Activated CD8-positive, alpha-beta memory T cell treated with anti-CD3 and anti-CD28 coated beads, Interleukin-2, amount 10 ng/mL, durations not matched to agents 7 days and 5 days (primary cell): ENCODE data around the gene DOK6. TPM values are rescaled to one million over a fixed set of nuclear protein-coding genes. Genes with fewer than 3 reads are reported as not detected.

Experiments used
- ATAC-seq: fragments of 150-1000 bp; cut with Tn5 transposase; one replicate; pipeline ENCODE4 v1.10.0; 2021; ENCODE audit warnings: moderate library complexity
- CTCF ChIA-PET: fragments of 350-600 bp; sonication (Branson Sonifier 250); formaldehyde crosslinking; loops from one replicate; lab custom pipeline; 2021; ENCODE audit warnings: antibody characterized with exemption; lab: Charles Lee
- DNase-seq: peaks from one replicate; pipeline ENCODE4 v3.0.0-alpha.2; 2020
- H3K27ac Mint-ChIP-seq: one replicate; pipeline ENCODE4 v1.8.0; 2021; ENCODE audit warnings: mild to moderate bottlenecking, mixed read lengths
- H3K27me3 Mint-ChIP-seq: one replicate; pipeline ENCODE4 v1.8.0; 2021; ENCODE audit warnings: mixed read lengths
- H3K36me3 Mint-ChIP-seq: one replicate; pipeline ENCODE4 v1.8.0; 2021; ENCODE audit warnings: mild to moderate bottlenecking, mixed read lengths
- H3K4me1 Mint-ChIP-seq: one replicate; pipeline ENCODE4 v1.8.0; 2021; ENCODE audit warnings: mixed read lengths
- H3K4me3 Mint-ChIP-seq: one replicate; pipeline ENCODE4 v1.8.0; 2021; ENCODE audit warnings: mild to moderate bottlenecking, moderate library complexity, mixed read lengths
- H3K9me3 Mint-ChIP-seq: one replicate; pipeline ENCODE4 v1.8.0; 2022; ENCODE audit warnings: low read depth, mixed read lengths
- total RNA-seq, 2 experiments: library from RNA; stranded (reverse); gene quantifications; one replicate each; pipeline ENCODE4 v1.2.3, GENCODE V29; 2021

The DOK6 gene
- total RNA-seq, 2 experiments from 2014 or later = not detected

DNA sequence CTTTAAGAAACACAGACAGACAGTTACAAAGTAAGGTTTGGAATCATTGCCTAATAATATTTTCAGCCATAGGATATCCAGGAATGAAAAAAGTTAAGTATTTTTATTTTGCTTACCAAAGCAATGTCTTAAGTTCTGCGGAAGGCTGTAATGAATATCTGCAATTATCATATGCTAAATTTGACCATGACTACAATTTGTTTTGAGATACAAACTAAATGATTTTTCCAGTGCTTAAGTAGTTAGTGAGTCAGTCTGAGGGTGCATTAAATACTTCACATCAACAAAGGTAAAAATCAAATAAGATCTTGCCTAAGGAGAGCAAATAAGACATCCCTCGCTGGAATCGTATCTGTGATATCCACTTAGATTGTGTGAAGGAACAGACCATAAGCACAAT, 297.0 kb downstream of the DOK6 start:
- Mint-ChIP-seq H3K9me3 (no peaks in the 10 kb centered on the region), H3K4me3 (no peak overlapping the region), H3K4me1 (no peaks in the 10 kb centered on the region), H3K27ac (no peak overlapping the region), H3K36me3 (no peaks in the 10 kb centered on the region), H3K27me3 (no peaks in the 10 kb centered on the region)
- CTCF ChIA-PET = no interaction called here
- ATAC-seq (no peak), DNase-seq (no peak)

DNA sequence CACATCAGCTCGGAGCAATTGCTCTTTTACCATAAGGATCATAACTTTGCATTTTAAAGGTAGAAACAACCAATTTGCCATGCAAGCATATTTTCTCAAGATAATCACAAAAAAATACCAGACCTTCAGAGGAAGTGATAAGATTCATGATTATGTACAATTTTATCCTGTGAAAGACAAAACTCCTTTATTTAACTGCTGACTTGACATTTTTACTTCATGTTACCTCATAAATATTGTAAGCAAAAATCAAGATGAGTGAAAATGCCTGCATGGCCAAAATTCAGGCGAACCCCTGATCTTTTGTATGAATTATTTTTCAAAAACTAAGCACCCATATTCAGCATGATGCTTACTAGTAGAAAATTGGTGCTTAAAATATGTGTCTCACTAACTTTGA, 300.6 kb downstream of the DOK6 start:
- H3K27me3 Mint-ChIP-seq = no peaks in the 10 kb centered on the region
- no peak overlapping the region for H3K4me3 Mint-ChIP-seq
- no peak overlapping the region for H3K27ac Mint-ChIP-seq
- no peaks in the 10 kb centered on the region for H3K9me3 Mint-ChIP-seq
- ATAC-seq (no peak), DNase-seq (no peak)
- no peaks in the 10 kb centered on the region for H3K36me3 Mint-ChIP-seq
- no peaks in the 10 kb centered on the region for H3K4me1 Mint-ChIP-seq
- CTCF ChIA-PET = no interaction called here

DNA sequence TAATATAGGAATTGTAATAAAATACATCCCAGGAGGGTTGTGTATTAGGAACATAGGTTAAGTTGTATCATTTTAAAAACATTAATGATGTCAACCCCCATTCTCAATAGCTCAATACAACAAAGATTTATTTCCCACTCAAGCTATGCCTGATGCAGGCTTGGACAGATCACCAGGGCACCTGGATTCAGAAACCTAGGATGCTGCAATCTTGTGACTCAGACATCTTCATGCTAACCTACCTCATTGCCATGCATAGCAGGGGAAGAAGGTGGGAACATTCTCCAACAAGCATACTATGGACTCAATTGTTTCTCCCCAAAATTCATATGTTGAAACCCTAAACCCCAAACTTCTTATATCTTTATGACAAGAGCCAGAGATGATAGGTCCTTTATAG, 302.8 kb downstream of the DOK6 start:
- Mint-ChIP-seq H3K4me3 (no peak overlapping the region), H3K4me1 (no peaks in the 10 kb centered on the region), H3K27ac (no peak overlapping the region), H3K36me3 (no peaks in the 10 kb centered on the region), H3K27me3 (no peaks in the 10 kb centered on the region), H3K9me3 (no peaks in the 10 kb centered on the region)
- ATAC-seq (no peak), DNase-seq (no peak)
- CTCF ChIA-PET = no interaction called here

DNA sequence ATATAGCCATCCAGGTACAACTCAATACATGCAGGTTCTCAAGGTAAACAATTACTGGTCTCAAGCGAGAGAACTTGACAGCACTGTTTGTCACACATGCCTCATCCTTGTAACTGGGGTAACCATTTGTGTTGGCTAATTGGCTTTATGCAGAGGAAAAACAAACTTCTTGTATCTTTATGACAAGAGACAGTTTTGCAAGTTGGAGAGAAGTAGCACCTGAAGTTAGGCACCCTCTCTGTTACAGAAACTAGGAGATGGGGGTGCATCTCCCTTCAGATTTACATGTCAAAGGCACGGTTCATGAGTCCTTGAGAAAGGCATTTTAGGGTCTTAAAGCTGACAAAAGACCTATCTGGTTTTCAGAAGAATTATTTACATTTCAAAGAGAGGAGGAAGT, 305.3 kb downstream of the DOK6 start:
- H3K4me3 Mint-ChIP-seq = no peak overlapping the region
- no peaks in the 10 kb centered on the region for H3K9me3 Mint-ChIP-seq
- DNase-seq = no peak
- no peaks in the 10 kb centered on the region for H3K36me3 Mint-ChIP-seq
- H3K27me3 Mint-ChIP-seq = no peaks in the 10 kb centered on the region
- CTCF ChIA-PET = no interaction called here
- no peaks in the 10 kb centered on the region for H3K4me1 Mint-ChIP-seq
- no peak for ATAC-seq
- H3K27ac Mint-ChIP-seq = no peak overlapping the region

DNA sequence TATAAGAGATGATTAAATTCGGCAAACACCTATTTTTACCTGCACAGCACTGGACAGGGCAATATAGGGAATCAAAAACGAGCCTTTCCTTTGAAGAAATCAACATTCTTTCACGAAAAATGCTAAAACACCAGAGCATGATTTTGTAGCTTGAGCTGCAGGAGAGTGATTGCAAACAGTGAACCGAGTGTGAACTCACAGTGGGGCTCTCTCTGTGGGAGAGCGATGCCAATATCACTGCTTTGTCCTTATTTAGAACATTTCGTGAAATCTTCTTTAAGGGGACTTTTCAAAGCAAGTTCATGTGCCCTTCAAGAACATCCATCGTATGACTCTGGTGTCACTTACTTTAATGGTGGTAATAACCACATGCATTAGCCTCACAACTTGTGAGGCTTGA, 308.2 kb downstream of the DOK6 start:
- H3K27ac Mint-ChIP-seq = no peak overlapping the region
- DNase-seq = no peak
- H3K36me3 Mint-ChIP-seq = no peaks in the 10 kb centered on the region
- ATAC-seq = no peak
- H3K27me3 Mint-ChIP-seq = no peaks in the 10 kb centered on the region
- H3K9me3 Mint-ChIP-seq = no peaks in the 10 kb centered on the region
- CTCF ChIA-PET = no interaction called here
- no peak overlapping the region for H3K4me3 Mint-ChIP-seq
- no peaks in the 10 kb centered on the region for H3K4me1 Mint-ChIP-seq

DNA sequence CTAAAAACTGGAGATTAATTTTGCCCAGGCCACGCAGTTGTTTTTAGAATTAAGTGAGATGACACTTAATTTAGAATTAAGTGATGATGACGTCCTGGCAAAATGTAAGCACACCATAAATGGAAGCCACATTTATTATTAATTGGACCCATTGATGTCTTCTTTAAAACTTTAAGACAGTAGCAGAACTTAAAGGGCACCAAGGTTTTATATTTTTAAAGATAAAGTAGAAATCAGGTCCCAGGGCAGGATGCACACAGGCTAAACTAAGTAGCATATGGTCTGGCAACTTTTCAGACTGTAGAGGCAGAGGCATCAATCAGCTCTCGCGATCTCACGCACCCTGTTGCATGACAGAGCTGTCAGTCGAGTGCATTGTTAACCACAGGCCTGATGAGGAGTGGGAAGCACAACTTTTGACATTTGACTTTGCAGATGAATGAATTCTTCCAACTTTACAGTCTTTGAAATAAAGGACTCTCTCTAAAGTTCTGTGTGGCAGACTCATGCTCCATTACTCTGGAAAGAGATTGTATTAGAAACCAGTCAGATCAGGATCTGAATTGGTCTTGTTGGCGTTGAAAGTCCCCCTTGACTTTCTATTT, 314.6 kb downstream of the DOK6 start:
- DNase-seq = no peak
- CTCF ChIA-PET = no interaction called here
- ATAC-seq = no peak
- Mint-ChIP-seq H3K27me3 (no peaks in the 10 kb centered on the region), H3K27ac (no peak overlapping the region), H3K9me3 (peaks cover 13% of the 10 kb centered on the region), H3K36me3 (peaks cover 7% of the 10 kb centered on the region), H3K4me1 (no peaks in the 10 kb centered on the region), H3K4me3 (no peak overlapping the region)

DNA sequence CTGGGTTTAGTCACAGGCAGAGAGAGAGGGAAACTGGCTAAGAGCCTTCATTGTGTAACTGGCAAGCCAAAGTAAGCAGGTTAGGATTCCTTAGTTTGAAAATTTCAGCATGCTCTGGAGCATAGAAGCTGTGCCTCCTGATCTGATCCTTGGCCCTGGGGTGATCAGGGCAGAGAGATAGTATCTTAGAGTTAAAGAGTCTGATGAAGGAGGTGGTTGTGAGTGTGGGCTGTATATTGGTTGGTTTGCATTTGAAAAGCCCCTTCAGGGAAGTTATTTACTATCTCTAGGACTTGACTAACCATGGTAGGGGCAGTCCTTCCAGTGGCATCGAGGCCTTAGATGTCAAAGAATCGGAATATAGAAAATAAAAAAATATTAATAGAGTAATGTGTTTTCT, 316.9 kb downstream of the DOK6 start:
- Mint-ChIP-seq H3K4me1 (no peaks in the 10 kb centered on the region), H3K4me3 (no peak overlapping the region), H3K27ac (no peak overlapping the region), H3K9me3 (peaks cover 16% of the 10 kb centered on the region), H3K36me3 (peaks cover 7% of the 10 kb centered on the region), H3K27me3 (no peaks in the 10 kb centered on the region)
- DNase-seq (no peak), ATAC-seq (no peak)
- CTCF ChIA-PET = no interaction called here

DNA sequence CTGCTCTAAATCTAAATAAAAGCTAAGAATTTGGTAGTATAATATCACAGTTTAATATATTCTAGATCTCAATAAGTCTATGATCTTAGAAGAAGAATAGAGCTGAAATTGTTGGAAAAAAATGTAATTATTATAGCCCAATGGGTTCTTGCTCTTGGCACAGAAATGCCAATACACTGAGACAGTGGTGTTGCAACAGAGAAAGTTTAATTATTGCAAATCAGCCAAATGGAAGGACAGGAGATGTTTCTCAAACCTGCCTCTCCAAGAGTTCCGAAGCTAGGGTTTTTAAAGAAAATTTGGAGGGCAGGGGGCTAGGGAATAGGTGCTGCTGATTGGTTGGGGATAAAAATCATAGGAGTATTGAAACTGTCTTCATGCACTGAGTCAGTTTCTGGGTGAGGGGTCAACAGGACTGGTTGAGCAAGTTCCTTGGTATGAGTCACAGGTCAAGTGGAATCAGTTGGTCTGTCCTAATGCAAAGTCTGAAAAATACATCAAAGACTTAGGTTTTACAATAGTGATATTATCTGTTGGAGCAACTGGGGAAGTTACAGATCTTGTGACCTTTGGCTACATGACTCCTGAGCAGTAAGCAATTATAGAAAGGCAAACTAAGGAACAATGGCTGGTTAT, 318.3 kb downstream of the DOK6 start:
- no peak overlapping the region for H3K27ac Mint-ChIP-seq
- DNase-seq (no peak), ATAC-seq (no peak)
- no peaks in the 10 kb centered on the region for H3K27me3 Mint-ChIP-seq
- no peaks in the 10 kb centered on the region for H3K4me1 Mint-ChIP-seq
- H3K36me3 Mint-ChIP-seq = peaks cover 7% of the 10 kb centered on the region
- CTCF ChIA-PET = no interaction called here
- H3K9me3 Mint-ChIP-seq = peaks cover 16% of the 10 kb centered on the region
- no peak overlapping the region for H3K4me3 Mint-ChIP-seq

DNA sequence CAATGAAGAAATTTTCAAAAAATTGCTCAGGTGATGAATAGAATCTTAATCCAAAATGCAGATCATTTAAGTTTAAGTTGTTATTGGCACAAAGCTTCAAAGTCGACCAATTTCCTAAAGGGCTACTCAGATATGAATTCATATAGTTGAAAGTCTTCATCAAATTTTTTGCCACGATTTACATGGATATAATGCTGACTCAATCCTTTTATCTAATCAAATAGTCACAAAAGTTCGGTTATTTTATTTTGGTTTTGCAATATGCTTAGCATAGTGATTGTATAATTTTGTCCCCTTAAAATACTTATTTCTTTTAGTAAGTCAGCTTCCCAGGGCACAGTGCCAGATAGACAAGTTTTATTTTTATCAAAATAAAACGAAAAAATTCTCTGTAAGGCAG, 319.7 kb downstream of the DOK6 start:
- CTCF ChIA-PET = interaction anchor here (0.5 kb wide), 1 partner anchor 455 kb away, joined by 5 read pairs; no protein-coding TSS in a partner anchor
- Mint-ChIP-seq H3K9me3 (peaks cover 16% of the 10 kb centered on the region), H3K4me3 (no peak overlapping the region), H3K27me3 (no peaks in the 10 kb centered on the region), H3K27ac (no peak overlapping the region), H3K36me3 (peaks cover 7% of the 10 kb centered on the region), H3K4me1 (no peaks in the 10 kb centered on the region)
- no peak for ATAC-seq
- no peak for DNase-seq

DNA sequence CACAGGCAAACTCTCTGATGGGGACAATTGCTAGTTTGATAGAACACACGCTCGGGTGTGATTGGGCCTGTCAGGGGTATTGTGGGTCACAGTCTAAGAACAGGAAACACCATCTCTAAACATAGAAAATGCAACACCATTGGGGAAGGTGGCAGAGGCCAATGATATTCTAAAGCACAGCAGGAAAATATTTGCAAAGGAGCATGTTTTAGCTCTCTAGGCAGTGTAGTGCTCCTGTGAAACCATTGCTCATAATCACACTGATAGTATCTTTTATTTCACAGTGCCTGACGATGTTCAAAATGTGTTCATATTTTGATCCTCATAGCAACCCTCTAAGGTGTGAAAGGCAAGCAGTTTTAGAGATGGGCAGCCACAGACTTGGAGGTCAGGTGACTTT, 322.7 kb downstream of the DOK6 start:
- CTCF ChIA-PET = no interaction called here
- no peak overlapping the region for H3K27ac Mint-ChIP-seq

DNA sequence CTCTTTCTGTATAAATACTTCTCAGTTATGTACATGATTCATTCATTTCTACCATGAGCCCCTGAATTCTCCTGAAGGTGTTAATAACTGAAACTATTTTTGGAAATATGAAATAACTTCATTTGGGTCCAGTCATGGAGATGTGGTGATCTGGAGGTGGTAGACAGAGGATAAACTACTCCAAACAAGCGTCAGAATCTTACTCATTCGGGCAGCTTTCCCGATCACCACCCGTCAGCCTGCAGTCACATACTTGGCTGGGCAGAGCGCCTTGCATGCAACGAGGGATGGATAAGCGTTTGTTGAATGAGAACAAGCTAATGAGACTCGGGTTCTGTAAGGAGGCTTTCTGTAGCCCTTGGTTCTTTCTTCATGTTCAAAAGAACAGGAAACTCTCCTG, 324.3 kb downstream of the DOK6 start:
- peaks cover 3% of the 10 kb centered on the region for H3K9me3 Mint-ChIP-seq
- H3K36me3 Mint-ChIP-seq = peaks cover 7% of the 10 kb centered on the region
- H3K27me3 Mint-ChIP-seq = no peaks in the 10 kb centered on the region
- no peak for DNase-seq
- CTCF ChIA-PET = no interaction called here
- H3K4me3 Mint-ChIP-seq = no peak overlapping the region
- no peak overlapping the region for H3K27ac Mint-ChIP-seq
- no peak for ATAC-seq
- peaks cover 2% of the 10 kb centered on the region for H3K4me1 Mint-ChIP-seq

More for the DNA sequence above, 322.7 kb downstream of the DOK6 start:
- H3K36me3 Mint-ChIP-seq = peaks cover 11% of the 10 kb centered on the region
- H3K4me1 Mint-ChIP-seq = no peaks in the 10 kb centered on the region
- DNase-seq = no peak
- H3K9me3 Mint-ChIP-seq = peaks cover 12% of the 10 kb centered on the region
- ATAC-seq = no peak
- no peaks in the 10 kb centered on the region for H3K27me3 Mint-ChIP-seq
- H3K4me3 Mint-ChIP-seq = no peak overlapping the region

DNA sequence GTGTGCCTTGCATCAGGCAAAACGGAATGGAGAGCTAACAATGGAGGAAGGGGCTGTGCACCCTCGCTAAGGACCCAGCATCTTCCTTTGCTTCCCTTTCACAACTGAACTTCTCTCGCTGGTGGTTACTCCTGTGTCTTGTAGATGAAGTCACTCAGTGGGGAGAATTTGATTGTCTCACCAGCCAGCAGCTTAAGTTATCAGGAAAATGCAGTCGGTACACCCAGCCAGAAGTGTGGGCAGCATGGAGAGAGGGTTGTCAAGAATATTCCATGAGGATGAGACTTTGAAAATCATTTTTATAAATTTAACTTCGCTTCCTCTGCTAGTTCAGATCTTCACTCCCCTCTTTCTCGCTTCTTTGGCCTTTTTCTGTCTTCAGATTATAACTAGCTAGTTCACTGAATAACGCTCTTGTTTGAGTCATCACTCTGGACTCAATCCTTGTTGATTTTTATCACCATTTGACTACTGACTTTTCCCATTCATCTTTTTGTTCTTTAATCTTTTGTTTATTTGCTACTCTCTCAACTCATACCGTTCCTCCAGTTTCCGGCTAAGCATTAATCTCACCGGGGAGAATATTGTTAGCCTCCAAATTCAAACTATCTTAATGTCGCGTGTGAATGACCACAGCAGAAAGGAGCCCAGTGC, 325.3 kb downstream of the DOK6 start:
- peaks cover 2% of the 10 kb centered on the region for H3K9me3 Mint-ChIP-seq
- H3K36me3 Mint-ChIP-seq = peaks cover 7% of the 10 kb centered on the region
- no peaks in the 10 kb centered on the region for H3K27me3 Mint-ChIP-seq
- H3K4me1 Mint-ChIP-seq = peaks cover 2% of the 10 kb centered on the region
- H3K27ac Mint-ChIP-seq = no peak overlapping the region
- no peak for DNase-seq
- H3K4me3 Mint-ChIP-seq = no peak overlapping the region
- no peak for ATAC-seq
- CTCF ChIA-PET = no interaction called here

DNA sequence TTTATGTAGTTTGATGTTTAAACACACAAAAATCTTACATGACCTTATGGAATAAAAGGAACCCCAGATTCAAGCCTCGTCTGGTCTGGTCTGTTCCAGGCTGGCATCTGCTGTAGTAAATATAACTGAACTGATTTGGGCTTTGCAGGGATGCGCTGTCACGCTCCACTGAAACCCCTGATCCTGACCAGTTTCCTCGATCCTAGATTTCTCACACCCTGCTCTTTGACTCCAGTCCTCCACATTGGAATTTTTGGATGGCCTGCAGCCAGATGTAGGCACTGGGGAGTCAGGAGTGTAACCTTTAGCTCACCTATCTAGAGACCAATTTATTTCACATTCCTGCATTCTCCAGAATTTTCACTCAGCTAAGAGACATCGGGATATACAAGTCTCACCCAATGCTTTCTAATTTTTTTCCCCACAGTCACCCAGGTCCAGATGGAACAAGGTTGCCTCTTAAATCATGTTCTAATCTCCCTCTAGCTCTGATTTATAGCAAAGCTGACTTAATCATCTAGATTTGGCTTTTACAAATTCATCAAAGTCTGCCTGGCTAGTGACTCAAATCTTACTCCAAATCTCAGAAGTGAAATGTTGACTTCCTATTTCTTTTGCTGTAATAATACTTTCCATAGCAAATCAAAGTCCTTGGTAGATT, 327.4 kb downstream of the DOK6 start:
- CTCF ChIA-PET = no interaction called here
- Mint-ChIP-seq H3K36me3 (peaks cover 8% of the 10 kb centered on the region), H3K27me3 (no peaks in the 10 kb centered on the region), H3K4me3 (no peak overlapping the region), H3K27ac (no peak overlapping the region), H3K4me1 (peaks cover 2% of the 10 kb centered on the region), H3K9me3 (no peaks in the 10 kb centered on the region)
- ATAC-seq (no peak), DNase-seq (no peak)

DNA sequence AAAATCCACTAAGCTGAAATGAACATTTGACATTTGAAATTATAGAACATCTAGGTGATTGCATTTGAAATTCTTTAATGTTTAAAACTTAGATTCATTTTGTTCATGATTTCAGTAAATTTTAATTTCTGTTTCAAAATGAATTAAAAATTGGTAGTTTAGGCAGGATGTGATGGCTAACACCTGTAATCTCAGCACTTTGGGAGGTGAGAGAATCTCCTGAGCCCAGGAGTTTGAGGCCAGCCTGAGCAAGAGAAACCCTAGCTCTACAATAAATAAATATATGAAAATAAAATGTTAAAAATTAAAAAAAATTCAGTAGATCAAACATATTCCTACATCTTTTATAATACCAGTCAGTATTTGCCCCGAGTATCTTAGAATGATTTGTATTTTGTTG, 330.0 kb downstream of the DOK6 start:
- H3K27me3 Mint-ChIP-seq = no peaks in the 10 kb centered on the region
- DNase-seq = no peak
- CTCF ChIA-PET = no interaction called here
- no peak overlapping the region for H3K27ac Mint-ChIP-seq
- H3K4me1 Mint-ChIP-seq = peaks cover 2% of the 10 kb centered on the region
- no peak for ATAC-seq
- no peak overlapping the region for H3K4me3 Mint-ChIP-seq
- H3K36me3 Mint-ChIP-seq = peaks cover 8% of the 10 kb centered on the region
- H3K9me3 Mint-ChIP-seq = no peaks in the 10 kb centered on the region
